ENCODE results near the gene TPK1.
"Not testable (repeated sequence)": the region's sequence is repeated elsewhere in the genome, so short reads cannot be mapped to it uniquely, and the experiment has no call there.

TPK1 gene

DNA sequence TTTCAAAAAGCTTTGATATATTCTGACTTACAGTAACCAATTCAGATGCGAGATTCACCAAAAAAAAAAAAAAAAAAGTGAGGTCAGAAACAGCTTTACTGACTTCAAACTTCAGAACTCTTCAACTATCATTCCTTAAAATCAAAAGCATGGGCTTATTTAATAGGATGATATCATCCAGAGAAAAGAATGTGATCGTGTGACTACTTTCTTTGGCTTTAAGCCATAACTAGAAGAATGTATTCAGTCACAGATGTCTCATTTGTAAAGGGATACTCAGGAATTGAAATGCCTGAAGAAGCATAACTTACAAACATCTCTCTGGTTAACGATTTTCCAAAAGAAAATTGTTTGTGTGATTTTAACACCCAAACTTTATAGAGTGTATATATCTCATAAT, 11.5 kb downstream of the TPK1 start:
- no peak for DNase-seq

DNA sequence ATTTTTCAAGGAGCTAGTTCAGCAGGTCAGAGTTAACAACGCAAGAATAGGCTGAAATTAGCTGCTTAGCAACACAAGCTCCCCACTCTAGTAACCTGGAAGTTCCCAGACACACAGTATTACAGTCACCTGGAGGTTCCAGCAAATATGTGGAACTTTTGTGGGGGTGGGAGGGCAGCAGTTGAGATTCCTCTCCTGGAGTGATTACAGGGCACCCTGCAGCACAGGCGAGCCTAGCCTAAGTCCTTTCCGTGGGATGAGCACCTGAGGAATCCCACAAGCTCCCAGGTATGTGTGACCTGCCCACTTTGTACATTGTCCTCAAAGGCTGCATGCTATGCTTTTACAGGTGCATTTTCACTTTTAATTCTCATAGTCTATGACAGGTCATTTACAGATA, 13.6 kb downstream of the TPK1 start:
- no peak for DNase-seq

DNA sequence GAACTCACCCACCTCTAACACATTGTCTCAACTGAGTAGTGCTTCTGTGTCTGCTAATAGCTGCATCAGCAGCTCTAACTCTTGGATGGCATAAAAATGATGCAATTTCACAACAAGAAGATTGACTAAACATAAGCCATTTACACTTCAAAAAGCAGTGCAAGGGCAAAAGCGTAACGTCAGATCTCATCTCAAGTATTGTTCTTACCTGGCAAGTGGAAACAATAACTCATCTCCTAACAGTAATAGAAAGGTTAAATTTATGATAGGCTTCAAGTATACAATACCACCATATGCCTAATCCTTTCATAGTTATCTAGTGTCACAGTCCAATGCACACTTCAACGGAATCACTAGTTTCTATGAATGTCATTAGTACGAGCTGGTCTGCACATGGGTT, 14.8 kb downstream of the TPK1 start:
- DNase-seq = no peak

DNA sequence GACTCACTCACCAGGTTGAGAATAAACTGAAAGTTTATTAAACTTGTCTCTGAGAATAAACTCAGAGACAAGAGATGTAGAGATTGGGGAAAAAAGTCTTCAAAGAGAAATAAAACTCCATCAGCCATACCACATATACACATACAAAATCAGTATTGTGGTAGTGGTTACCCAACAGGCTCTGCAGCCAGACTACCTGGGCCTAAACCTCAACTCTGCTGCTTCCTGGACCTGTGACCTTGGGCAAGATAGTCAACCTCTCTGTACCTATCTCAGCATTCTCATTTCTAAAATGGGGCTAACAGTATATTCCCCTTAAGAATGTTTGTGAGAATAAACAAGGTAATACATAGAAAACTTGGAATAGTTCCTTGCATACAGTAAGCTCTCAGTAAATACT, 15.3 kb downstream of the TPK1 start:
- DNase-seq = no peak

DNA sequence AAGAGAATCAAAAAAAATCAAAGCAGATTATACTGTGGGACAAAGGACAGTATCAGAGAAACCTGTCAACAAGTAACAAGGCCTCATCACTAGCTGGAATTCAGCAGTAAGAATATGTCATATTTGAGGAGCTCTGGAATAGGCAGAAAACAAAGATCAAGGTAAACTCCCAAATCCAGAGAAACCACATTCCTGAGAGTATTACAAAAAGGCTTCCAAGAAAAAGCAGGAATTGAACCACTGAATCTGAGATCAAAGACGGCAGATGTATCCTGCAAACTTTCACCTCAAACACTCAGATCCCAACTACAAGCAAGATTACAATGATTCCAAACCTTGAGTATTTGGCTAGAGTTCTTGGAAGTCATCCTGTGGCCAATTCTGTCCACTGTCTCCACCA, 16.3 kb downstream of the TPK1 start:
- DNase-seq = no peak

DNA sequence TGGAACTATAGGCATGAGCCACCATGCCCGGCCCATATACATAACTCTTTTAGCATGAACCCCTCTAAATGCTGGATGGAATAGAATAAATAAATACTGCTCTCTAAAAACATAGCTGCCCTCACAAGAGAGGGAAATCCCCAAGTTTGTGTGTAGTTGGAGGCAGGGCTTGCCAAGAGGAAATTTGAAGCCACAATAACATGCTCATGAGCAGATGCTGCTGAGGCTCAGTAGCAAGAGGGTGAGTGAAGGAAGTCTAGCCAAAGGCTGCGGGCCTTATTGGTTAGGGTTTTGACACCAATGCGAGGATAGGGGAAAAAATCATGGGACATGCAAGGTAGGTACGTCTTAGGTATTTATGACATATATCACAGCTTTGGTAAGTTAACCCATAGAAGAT, 17.3 kb downstream of the TPK1 start:
- no peak for DNase-seq

DNA sequence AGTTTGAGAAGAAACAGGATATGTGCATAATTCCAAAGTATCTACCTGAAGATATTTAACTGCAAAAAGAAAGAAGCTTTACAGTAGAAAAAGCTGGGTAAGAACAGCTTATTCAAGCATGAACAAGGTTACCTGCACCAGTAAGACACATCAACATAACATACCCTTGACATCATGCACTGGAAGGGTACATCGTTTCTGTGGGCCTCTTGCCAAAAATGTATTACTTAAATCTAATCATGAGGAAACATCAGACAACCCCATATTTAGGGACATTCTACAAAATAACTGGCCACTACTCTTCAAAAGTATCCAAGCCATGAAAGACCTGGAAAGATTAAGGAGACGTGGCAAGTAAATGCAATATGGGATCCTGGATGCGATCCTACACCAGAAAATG, 18.9 kb downstream of the TPK1 start:
- no peak for DNase-seq

DNA sequence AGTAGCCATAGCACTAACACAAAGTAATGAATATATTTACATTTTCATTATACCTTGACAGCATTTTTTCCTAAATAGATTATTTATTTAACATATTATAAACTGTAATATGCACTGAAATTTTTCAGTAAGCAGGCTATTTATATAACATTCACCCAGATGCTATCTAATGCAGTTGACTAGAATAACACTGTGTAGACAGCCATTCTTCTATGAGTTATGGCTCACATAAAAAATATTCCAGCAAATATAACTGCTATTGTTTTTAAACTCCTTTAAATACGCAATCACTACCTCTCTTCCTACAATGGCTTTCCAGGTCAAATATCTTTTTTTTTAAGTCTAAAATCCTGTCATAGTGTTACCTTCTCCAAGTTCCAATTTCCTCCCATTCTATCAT, 21.6 kb downstream of the TPK1 start:
- no peak for DNase-seq

DNA sequence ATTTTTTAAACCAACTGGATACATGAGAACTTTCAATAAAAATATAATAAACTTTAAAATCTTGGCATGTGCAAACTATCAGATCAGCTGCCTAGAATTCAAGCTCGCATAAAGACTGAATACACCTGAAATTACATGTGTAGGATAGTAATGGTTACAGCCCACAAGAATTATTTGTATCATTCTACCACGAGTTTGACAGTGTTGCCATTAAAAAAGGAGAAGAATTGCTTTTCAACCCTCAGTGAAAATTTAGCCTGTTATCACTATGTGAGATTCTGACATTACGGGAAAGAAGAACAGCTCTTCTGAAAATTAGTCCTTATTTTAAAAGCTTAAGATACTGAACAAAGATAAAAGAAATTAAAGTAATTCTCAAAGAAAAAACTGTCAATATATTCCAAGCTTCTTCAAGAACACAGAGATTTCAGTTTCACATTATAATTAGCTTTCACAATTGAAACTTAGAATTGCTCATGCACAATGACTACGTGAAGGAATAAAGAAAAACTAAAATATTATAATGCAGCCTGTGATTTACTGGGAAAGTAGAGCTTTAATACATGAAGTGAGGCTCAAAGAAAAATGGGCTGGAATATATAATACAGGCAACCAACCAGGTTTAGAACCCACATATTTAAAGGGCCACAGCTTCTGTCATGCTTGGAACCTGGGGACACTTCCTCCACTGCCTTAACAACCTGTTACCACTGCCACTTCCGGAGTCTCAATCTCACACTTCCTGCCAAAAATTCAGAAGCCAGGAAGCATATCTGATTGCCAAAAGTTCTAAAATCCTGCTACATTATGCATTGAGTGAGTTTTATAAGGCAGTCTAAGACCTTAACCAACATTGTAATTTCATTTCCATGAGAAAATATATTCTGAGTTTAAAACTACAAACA, 23.2 kb downstream of the TPK1 start:
- DNase-seq = no peak

DNA sequence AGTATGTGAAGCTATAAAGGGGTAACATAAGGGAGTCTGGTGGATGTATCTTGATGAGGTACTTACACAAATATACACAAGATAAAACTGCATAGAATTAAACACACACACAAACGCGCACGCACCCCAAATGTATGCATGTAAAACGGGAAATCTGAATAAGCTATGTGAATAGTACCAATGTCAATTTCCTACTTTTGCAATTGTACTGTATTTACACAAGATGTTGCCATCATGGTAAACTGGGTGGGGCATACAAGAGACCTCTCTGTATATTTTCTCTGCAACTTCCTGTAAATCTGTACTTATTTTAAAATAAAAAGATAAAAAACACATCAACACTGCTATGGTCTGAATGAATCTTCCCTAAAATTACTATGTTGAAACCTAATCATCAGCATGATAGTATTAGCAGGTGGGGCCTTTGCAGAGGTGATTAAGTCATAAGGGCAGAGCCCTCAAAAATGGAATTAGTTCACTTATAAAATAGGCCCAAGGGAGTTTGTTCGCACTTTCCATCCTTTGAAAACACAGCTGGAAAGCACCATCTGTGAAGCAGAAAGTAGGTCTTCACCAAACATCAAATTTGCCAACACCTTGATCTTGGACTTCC, 30.1 kb downstream of the TPK1 start:
- DNase-seq = no peak

DNA sequence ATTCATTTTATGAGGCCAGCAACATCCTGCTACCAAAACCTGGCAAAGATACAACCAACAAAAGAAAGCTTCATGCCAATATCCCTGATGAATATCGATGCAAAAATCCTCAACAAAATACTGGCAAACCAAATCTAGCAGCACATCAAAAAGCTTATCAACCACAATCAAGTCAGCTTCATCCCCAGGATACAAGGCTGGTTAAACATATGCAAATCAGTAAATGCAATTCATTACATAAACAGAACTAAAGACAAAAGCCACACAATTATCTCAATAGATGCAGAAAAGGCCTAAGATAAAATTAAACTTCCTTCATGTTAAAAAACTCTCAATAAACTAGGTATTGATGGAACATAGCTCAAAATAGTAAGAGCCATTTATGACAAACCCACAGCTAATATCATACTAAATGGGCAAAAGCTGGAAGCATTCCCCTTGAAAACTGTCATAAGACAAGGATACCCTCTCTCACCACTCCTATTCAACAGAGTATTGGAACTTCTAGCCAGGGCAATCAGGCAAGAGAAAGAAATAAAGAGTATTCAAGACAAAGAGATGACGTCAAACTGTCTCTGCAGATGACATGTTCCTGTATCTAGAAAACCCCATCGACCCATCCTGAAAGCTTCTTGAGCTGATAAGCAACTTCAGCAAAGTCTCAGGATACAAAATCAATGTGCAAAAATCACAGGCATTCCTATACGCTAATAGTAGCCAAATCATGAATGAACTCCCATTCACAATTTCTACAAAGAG, 35.0 kb downstream of the TPK1 start:
- DNase-seq = not testable (repeated sequence)

DNA sequence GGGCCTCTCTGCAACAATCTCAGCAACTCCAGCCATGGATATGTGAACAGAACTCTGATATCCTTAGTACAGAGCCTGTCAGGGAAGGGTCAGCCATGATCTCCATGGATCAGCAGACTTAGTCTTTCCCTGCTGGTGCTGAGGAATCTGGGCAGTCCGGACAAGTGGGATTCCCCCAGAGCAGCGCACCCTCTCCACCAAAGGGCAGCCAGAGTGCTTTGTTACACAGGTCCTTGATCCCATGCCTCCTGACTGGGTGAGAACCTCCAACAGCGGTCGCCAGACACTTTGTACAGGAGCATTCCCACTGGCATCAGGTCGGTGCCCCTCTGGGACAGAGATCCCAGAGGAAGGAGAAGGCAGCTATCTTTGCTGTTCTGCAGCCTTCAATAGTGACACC, 38.9 kb downstream of the TPK1 start:
- no peak for DNase-seq

DNA sequence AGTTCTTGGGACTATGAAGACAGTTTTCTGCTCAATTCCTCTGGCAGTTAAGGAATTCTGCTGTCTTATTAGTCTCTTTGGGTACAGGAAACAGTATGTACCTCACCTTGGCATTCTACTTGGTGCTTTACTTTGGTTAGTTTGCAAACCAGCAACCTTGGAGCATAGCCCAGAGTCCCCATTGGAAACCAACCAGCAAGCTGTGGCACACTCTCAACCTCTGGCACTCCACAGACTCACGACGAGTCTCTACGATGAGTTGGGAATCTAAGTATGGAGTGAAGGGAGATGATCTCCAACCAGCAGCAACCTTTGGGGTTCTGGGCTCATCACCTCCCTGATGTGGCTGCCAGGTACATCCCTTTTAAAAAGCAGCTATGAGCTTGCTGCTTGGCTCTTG, 43.8 kb downstream of the TPK1 start:
- DNase-seq = no peak

DNA sequence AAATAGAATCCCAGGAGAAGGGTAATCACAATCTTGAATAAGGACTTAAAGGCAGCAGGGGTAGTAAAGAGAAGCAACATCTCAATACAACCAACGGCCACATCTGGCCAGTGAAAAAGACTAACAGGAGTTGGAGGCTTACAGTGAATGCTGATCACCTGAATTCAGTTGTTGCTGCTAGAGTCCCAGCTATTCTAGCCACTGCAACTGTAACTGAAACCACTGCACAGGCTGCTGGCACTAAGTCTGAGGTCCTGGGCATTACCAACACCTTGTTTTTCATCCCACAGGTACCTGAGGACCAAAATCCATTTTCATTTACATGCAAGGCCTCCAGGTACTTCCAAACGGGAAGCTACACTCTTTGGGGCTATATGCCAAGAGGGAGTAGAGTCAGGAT, 44.4 kb downstream of the TPK1 start:
- DNase-seq = no peak

DNA sequence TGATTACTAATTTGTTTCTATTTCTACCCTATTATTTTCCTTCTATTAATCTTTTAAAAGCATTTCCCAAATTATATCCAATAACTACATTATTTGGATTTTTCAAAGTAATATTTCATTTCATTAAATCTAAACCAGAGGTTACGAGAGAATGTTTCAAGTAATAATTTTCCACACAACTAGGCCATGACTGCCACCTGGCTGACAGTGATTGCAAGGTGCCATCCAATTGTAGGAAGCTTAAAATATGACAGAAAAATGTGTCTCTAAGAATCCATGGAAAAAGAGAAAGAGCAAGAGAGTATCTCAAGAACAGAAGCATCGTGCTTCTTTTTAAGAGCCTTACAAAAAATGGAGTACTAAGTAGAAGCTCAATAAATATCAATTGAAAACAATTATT, 48.7 kb downstream of the TPK1 start:
- no peak for DNase-seq

DNA sequence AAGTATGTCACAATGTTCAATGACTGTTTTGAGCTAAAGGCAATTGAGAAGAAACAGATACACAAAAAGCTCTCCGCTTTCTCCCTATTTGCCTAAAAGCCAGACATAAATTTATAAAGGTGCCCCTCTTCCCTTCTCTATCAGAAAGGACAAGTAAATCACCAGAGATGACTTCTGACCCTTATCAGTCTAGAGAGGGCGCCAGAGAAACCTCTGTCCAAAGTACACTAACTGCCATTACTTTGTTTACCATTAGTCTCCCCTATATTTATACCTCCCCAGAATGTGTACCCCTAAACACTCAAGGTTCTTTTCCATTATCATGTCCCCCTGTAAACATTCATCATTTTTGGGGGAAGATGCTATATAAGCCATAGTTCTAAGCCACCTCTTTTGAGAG, 49.3 kb downstream of the TPK1 start:
- DNase-seq = no peak

DNA sequence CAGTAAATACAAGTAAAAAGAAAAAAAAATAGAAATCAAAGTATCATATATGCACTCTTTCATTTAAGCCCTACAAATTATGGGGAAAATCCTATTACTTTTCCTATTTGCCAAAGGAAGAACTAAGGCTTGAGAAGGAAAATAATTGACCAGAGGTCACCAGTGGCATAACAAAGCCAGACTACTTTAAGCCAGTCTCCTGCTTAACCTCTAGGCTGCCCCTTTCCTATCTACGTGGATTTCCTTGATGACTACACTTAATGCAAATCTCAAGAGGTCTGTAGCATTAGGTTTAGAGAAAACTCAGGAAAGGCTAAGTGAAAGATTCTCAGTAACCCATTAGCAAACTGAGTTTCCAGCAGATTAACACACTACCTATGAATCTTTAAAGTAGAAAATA, 49.8 kb downstream of the TPK1 start:
- no peak for DNase-seq

DNA sequence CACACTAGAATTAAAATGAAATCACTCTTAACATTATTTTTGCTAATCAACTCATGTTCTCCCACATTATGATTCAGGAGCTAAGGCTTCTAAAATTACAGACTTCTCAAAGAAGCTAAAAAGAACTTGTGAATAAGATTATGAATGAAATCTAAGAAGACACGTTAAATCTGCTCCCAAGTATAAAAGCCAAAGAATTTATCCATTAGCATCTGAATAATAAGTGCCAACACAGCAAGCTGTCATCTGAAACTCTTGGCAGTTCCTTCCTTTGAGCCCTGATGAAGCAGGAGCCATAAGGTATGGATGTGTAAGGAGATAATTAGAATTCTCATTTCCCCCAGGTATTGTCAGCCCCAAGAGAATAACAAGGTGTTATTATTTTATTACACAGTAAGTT, 50.3 kb downstream of the TPK1 start:
- no peak for DNase-seq

DNA sequence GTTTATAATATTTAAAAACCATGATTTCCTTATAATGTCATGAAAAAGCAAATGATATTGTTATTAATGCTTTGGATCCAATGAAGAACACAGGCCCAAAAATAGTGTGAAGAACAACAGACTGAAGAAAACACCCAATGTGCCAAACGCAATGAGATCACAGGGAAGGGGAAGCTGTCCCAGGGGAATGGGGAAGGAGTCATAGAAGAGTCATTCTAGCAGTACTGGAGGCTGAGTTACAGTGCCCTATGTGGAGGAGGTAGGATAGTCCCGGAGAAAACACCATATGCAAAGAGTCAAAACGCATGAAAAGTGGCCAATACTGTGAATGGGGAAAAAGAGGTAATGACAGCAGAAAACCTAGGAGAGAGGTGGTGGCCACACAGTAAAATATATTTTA, 50.9 kb downstream of the TPK1 start:
- no peak for DNase-seq

DNA sequence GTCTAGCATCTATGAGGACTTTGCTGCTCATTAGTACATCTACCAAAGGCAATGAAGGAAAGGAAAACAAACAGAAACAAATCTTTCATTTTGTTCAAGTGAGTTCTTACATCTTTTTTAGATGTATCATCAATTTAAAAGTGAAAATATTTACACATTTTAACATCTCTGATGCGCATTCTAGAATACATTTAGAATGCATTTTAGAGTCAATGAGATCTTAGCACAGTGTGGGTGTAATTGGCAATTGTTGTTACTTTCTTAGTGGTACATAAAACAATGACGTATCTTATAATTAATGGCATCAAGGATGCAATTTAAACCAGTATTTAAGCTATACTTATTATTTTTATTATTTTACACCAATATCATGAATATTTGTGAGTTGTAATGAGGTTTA, 51.4 kb downstream of the TPK1 start:
- DNase-seq = no peak

DNA sequence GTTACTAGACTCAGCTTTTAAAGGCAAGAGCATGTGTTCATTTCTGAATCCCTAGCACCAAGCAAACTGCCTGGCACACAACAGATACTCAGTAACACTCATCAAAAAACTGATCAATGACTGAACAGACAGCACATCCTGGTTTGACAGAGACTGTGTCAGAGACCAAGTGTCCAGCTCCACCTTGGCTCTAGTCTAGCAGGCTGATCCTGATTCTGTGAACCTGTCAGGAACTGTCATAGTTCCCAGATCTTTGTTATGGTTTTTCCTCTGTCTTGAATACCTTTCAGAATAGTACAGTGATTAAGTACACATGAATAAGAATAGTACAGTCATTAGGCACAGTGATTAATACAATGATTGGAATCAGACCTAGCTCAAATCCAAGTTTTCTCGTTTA, 53.0 kb downstream of the TPK1 start:
- DNase-seq = no peak

DNA sequence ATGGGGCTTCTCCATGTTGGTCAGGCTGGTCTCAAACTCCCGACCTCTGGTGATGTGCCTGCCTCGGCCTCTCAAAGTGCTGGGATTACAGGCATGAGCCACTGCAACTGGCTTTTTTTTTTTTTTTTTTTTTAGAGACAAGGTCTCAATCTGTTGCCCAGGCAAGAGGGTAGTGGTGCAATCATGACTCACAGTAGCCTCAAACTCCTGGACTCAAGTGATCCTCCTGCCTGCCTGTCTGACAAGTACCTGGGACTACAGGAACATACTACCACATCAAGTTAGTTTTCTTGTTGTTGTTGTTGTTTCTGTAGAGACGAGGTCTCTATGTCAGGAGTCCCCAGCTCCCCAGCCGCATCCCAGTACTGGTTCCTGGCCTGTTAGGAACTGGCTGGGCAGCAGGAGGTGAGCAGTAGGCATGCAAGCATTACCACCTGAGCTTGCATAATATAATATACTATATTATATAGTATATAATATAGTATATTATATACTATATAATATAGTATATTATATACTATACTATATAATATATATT, 55.7 kb downstream of the TPK1 start:
- no peak for DNase-seq

DNA sequence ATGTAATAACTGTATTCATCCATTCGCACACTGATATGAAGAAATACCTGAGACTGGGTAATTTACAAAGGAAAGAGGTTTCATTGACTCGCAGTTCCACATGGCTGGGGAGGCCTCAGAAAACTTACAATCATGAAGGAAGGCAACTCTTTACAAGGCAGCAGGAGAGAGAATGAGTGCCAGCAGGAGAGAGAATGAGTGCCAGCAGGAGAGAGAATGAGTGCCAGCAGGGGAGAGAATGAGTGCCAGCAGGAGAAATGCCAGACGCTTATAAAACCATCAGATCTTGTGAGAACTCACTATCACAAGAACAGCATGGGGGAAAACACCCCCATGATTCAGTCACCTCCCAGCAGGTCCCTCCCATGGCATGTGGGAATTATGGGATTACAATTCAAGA, 58.0 kb downstream of the TPK1 start:
- not testable (repeated sequence) for DNase-seq
